ENCODE data around the gene MUC3A. TPM values are rescaled to one million over a fixed set of nuclear protein-coding genes. Genes with fewer than 3 reads are reported as not detected.
"Not testable (repeated sequence)": the region's sequence is repeated elsewhere in the genome, so short reads cannot be mapped to it uniquely, and the experiment has no call there.

MUC3A gene
- total RNA-seq, 1 experiment from 2014 or later = not detected

DNA sequence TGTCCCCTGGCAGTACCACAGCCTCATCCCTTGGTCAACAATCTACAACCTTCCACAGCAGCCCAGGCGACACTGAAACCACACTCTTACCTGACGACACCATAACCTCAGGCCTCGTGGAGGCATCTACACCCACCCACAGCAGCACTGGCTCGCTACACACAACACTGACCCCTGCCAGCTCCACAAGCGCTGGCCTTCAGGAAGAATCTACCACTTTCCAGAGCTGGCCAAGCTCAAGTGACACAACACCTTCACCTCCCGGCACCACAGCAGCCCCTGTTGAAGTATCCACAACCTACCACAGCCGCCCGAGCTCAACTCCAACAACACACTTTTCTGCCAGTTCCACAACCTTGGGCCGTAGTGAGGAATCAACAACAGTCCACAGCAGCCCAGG, 50.0 kb downstream of the MUC3A start:
- DNase-seq (ENCODE audit: low read depth in 1 of 2, low spot score in 2 of 2); H3K4me1 ChIP-seq (replicated peaks); H3K27ac ChIP-seq; H3K27me3 ChIP-seq (replicated peaks); H3K9me3 ChIP-seq (replicated peaks); H3K36me3 ChIP-seq; H3K4me3 ChIP-seq: not testable (repeated sequence)

DNA sequence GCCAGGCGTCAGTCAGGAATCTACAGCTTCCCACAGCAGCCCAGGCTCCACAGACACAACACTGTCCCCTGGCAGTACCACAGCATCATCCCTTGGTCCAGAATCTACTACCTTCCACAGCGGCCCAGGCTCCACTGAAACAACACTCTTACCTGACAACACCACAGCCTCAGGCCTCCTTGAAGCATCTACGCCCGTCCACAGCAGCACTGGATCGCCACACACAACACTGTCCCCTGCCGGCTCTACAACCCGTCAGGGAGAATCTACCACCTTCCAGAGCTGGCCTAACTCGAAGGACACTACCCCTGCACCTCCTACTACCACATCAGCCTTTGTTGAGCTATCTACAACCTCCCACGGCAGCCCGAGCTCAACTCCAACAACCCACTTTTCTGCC, 50.7 kb downstream of the MUC3A start:
- not testable (repeated sequence) for H3K36me3 ChIP-seq; H3K4me1 ChIP-seq (replicated peaks); H3K27ac ChIP-seq; H3K27me3 ChIP-seq (replicated peaks); H3K9me3 ChIP-seq (replicated peaks); H3K4me3 ChIP-seq
- peak in 1 of 2 experiments; percentile 63 for DNase-seq (ENCODE audit: low read depth in 1 of 2, low spot score in 2 of 2)

GRCh38 chr7:101002333-101002732, 53.0 kb downstream of the MUC3A start:
- H3K27me3 ChIP-seq (replicated peaks); H3K4me1 ChIP-seq (replicated peaks); DNase-seq (ENCODE audit: low read depth in 1 of 2, low spot score in 2 of 2); H3K9me3 ChIP-seq (replicated peaks); H3K27ac ChIP-seq; H3K4me3 ChIP-seq; H3K36me3 ChIP-seq: not testable (repeated sequence)

- not testable (repeated sequence) for H3K36me3 ChIP-seq; H3K4me1 ChIP-seq (replicated peaks); DNase-seq (ENCODE audit: low read depth in 1 of 2, low spot score in 2 of 2)
Measured at GRCh38 chr7:101007361-101007760, 58.0 kb downstream of the MUC3A start.

DNA sequence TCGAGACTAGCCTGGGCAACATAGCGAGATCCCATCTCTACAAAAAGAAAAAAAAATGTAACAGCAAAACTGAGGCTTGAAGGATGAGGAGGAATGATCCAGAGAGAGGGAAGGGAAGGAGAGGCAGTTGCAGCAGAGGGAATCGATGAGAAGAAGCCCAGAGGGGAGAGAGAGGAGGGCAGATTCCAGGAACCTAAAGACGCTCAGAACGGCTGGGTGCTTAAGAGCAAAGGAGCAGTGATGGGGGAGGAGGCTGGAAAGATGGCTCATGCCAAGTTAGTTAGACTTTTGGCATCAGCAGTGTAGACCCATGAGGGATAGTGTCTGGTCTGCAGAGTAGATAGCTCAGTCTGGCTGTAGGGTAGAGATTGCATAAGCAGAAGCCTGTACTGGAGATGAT, 60.3 kb downstream of the MUC3A start:
- DNase-seq (ENCODE audit: low read depth in 1 of 2, low spot score in 2 of 2) = no peak
- Histone ChIP-seq H3K27ac (no peak overlapping the region), H3K9me3 (replicated peaks) (no peaks in the 10 kb centered on the region), H3K27me3 (replicated peaks) (no peaks in the 10 kb centered on the region; the same call in 1 of the 2 replicates), H3K4me1 (replicated peaks) (no peaks in the 10 kb centered on the region), H3K4me3 (no peak overlapping the region), H3K36me3 (no peaks in the 10 kb centered on the region)

More at GRCh38 chr7:101007361-101007760, 58.0 kb downstream of the MUC3A start:
- not testable (repeated sequence) for H3K9me3 ChIP-seq (replicated peaks); H3K27me3 ChIP-seq (replicated peaks); H3K27ac ChIP-seq; H3K4me3 ChIP-seq

DNA sequence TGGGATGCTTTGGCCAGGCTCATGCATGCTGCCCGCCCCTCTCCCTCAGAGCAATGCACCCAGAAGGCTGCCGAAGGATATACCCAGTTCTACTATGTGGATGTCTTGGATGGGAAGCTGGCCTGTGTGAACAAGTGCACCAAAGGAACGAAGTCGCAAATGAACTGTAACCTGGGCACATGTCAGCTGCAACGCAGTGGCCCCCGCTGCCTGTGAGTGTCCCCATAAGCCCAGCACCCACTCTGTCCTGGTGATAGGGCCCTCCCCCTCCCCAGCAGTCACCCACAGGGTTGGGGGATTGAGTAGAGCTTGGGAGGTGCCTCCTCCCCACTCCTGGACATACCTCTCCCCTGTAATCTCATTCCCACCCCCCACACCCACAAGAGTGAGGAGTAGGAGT, 63.6 kb downstream of the MUC3A start:
- H3K27ac ChIP-seq = no peak overlapping the region
- H3K4me3 ChIP-seq = no peak overlapping the region
- no peak for DNase-seq (ENCODE audit: low read depth in 1 of 2, low spot score in 2 of 2)
- H3K9me3 ChIP-seq (replicated peaks) = no peaks in the 10 kb centered on the region
- H3K36me3 ChIP-seq = no peaks in the 10 kb centered on the region
- H3K4me1 ChIP-seq (replicated peaks) = peaks cover 9% of the 10 kb centered on the region
- H3K27me3 ChIP-seq (replicated peaks) = no peaks in the 10 kb centered on the region

DNA sequence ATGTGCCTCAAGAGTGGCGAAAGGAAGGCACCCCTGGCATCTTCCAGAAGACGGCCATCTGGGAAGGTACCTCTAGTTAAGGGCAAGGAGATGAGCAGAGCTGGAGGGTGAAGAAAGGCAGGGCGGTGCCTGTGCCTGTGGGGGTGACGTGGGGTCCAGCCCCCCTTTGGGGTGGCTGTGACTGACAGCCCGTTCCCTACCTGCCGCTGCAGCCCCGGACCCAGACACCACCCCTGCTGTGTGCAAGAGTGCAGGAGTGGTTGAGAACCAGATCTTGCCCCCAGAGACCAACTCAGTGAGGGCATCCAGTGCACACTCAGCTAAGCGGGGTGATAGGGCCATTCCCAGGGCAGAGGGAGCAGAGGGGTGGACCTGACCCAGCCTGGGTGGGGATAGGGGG, 66.3 kb downstream of the MUC3A start:
- Histone ChIP-seq H3K27me3 (replicated peaks) (no peaks in the 10 kb centered on the region), H3K4me3 (no peak overlapping the region), H3K27ac (no peak overlapping the region), H3K9me3 (replicated peaks) (no peaks in the 10 kb centered on the region), H3K36me3 (no peaks in the 10 kb centered on the region), H3K4me1 (replicated peaks) (peaks cover 17% of the 10 kb centered on the region)
- no peak for DNase-seq (ENCODE audit: low read depth in 1 of 2, low spot score in 2 of 2)

DNA sequence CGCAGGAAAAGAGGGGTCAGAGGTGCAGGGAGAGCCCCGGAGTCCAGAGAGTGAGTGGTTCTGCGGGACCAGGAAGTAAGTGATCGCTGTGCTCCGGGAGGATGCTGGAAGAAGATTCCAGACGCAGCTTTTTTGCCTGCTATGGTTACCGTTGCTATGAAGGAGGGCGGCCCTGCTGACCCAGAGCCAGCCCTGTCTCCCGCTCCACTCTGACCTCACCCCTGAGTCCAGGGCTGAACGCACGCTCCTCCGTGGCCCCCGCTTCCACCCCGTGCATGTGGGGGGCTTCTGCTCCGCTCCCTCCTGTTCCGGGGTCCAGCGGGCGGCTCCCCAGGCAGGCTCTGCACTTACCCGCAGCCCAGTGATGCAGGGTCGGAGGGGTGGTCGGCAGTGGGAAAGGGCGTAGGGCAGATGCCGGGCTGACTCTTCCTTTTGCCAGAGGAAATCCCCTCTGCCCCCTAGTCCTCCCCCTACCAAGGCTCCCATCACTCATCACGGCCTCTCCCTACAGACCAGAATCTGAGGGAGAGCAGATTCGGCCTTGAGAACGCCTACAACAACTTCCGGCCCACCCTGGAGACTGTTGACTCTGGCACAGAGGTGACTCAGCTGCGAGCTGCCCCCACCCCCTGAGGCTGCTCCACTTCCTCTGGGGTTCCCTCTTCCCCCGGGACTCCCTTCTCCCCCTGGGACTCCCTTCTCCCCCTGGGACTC, 67.9 kb downstream of the MUC3A start:
- no peaks in the 10 kb centered on the region for H3K9me3 ChIP-seq (replicated peaks)
- H3K4me3 ChIP-seq = peak overlapping the region; percentile 47
- peak overlapping the region; percentile 94 for H3K27ac ChIP-seq
- H3K27me3 ChIP-seq (replicated peaks) = no peaks in the 10 kb centered on the region
- DNase-seq (ENCODE audit: low read depth in 1 of 2, low spot score in 2 of 2) = peak; percentile 82 to 96
- peaks cover 17% of the 10 kb centered on the region for H3K4me1 ChIP-seq (replicated peaks)
- no peaks in the 10 kb centered on the region for H3K36me3 ChIP-seq

Other genes starting within 250 kb of the MUC3A start
- 56.0 and 72.0 TPM in 2 replicates for gene POP7, start 243.4 kb upstream of the MUC3A start, total RNA-seq (2014; rRNA removed; shearing (Covaris generic))
- gene EPO, start 229.1 kb upstream of the MUC3A start, total RNA-seq (2014; rRNA removed; shearing (Covaris generic)) = not detected in 2 replicates
- gene ZAN, start 215.9 kb upstream of the MUC3A start, total RNA-seq (2014; rRNA removed; shearing (Covaris generic)) = not detected in 2 replicates
- 39.8 and 49.0 TPM in 2 replicates for gene EPHB4, start 122.0 kb upstream of the MUC3A start, total RNA-seq (2014; rRNA removed; shearing (Covaris generic))
- 15.2 and 17.8 TPM in 2 replicates for gene SLC12A9, start 96.8 kb upstream of the MUC3A start, total RNA-seq (2014; rRNA removed; shearing (Covaris generic))
- gene TRIP6, start 82.1 kb upstream of the MUC3A start, total RNA-seq (2014; rRNA removed; shearing (Covaris generic)) = 88.0 and 95.9 TPM in 2 replicates
- gene SRRT, start 74.4 kb upstream of the MUC3A start, total RNA-seq (2014; rRNA removed; shearing (Covaris generic)) = 64.4 and 76.2 TPM in 2 replicates
- gene UFSP1, start 59.8 kb upstream of the MUC3A start, total RNA-seq (2014; rRNA removed; shearing (Covaris generic)) = 3.1 and 3.7 TPM in 2 replicates
- gene ACHE, start 53.6 kb upstream of the MUC3A start, total RNA-seq (2014; rRNA removed; shearing (Covaris generic)) = 0.16 TPM in 1 of 2 replicates, not detected in the other
- gene MUC12, start 20.0 kb downstream of the MUC3A start, total RNA-seq (2014; rRNA removed; shearing (Covaris generic)) = not detected in 2 replicates
- not detected in 2 replicates for gene MUC17, start 70.5 kb downstream of the MUC3A start, total RNA-seq (2014; rRNA removed; shearing (Covaris generic))
- gene TRIM56, start 135.9 kb downstream of the MUC3A start, total RNA-seq (2014; rRNA removed; shearing (Covaris generic)) = 5.2 and 10.3 TPM in 2 replicates
- gene SERPINE1, start 177.6 kb downstream of the MUC3A start, total RNA-seq (2014; rRNA removed; shearing (Covaris generic)) = 21.8 and 25.6 TPM in 2 replicates
- gene AP1S1, start 204.9 kb downstream of the MUC3A start, total RNA-seq (2014; rRNA removed; shearing (Covaris generic)) = 98.4 and 119 TPM in 2 replicates
- gene VGF, start 216.0 kb downstream of the MUC3A start, total RNA-seq (2014; rRNA removed; shearing (Covaris generic)) = not detected in 2 replicates
- not detected in 2 replicates for gene NAT16, start 230.8 kb downstream of the MUC3A start, total RNA-seq (2014; rRNA removed; shearing (Covaris generic))

Data from SJSA1 (cell line).